GM21619 (cell line): Measurements from ENCODE around the gene ZNF148.
"Not testable (repeated sequence)": the region's sequence is repeated elsewhere in the genome, so short reads cannot be mapped to it uniquely, and the experiment has no call there.

ENCODE experiments used
- ATAC-seq: cut with Tn5 transposase; IDR thresholded peaks from one replicate; pipeline ENCODE4 v1.9.1; 2021; ENCODE audit not compliant: unreplicated experiment

Gene ZNF148

GRCh38 chr3:125374996-125375941 is at the start of gene ZNF148:
ZNF148 (minus strand) TSS chr3:125375325; CDS start chr3:125313640, 61,685 bp downstream.
- ATAC-seq = peak; percentile 90

- no peak for ATAC-seq
Measured at GRCh38 chr3:125418306-125418705, 43.2 kb upstream of the ZNF148 start.

GRCh38 chr3:125416235-125416634 is 41.1 kb upstream of the ZNF148 start:
- no peak for ATAC-seq

GRCh38 chr3:125414669-125415068 is 39.5 kb upstream of the ZNF148 start:
- no peak for ATAC-seq

- ATAC-seq = no peak
Measured at GRCh38 chr3:125410922-125411321, 35.8 kb upstream of the ZNF148 start.

- ATAC-seq = no peak
Measured at GRCh38 chr3:125406070-125406469, 30.9 kb upstream of the ZNF148 start.

- ATAC-seq = not testable (repeated sequence)
Measured at GRCh38 chr3:125405515-125405914, 30.4 kb upstream of the ZNF148 start.

GRCh38 chr3:125403789-125404188 is 28.7 kb upstream of the ZNF148 start:
- no peak for ATAC-seq

GRCh38 chr3:125402639-125403038 is 27.5 kb upstream of the ZNF148 start:
- ATAC-seq = no peak

- ATAC-seq = no peak
Measured at GRCh38 chr3:125401402-125401801, 26.3 kb upstream of the ZNF148 start.

- ATAC-seq = no peak
Measured at GRCh38 chr3:125398952-125399351, 23.8 kb upstream of the ZNF148 start.

- no peak for ATAC-seq
Measured at GRCh38 chr3:125395091-125395490, 20.0 kb upstream of the ZNF148 start.

GRCh38 chr3:125394406-125394805 is 19.3 kb upstream of the ZNF148 start:
- no peak for ATAC-seq

GRCh38 chr3:125389282-125389681 is 14.2 kb upstream of the ZNF148 start:
- no peak for ATAC-seq

- not testable (repeated sequence) for ATAC-seq
Measured at GRCh38 chr3:125388369-125388768, 13.2 kb upstream of the ZNF148 start.

- no peak for ATAC-seq
Measured at GRCh38 chr3:125386811-125387210, 11.7 kb upstream of the ZNF148 start.

- ATAC-seq = no peak
Measured at GRCh38 chr3:125383744-125384143, 8.6 kb upstream of the ZNF148 start.

- no peak for ATAC-seq
Measured at GRCh38 chr3:125382298-125382697, 7.2 kb upstream of the ZNF148 start.

GRCh38 chr3:125381743-125382142 is 6.6 kb upstream of the ZNF148 start:
- no peak for ATAC-seq

- no peak for ATAC-seq
Measured at GRCh38 chr3:125381314-125381713, 6.2 kb upstream of the ZNF148 start.

- ATAC-seq = no peak
Measured at GRCh38 chr3:125379483-125379882, 4.4 kb upstream of the ZNF148 start.

- ATAC-seq = no peak
Measured at GRCh38 chr3:125378762-125379161, 3.6 kb upstream of the ZNF148 start.
